GM21825 (cell line): Measurements from ENCODE around the gene N4BP3.
"Not testable (repeated sequence)": the region's sequence is repeated elsewhere in the genome, so short reads cannot be mapped to it uniquely, and the experiment has no call there.

ENCODE experiments used
- ATAC-seq: cut with Tn5 transposase; IDR thresholded peaks from one replicate; pipeline ENCODE4 v1.9.1; 2021; ENCODE audit warnings: mild to moderate bottlenecking, moderate library complexity; ENCODE audit not compliant: unreplicated experiment

N4BP3 gene

GRCh38 chr5:178121391-178122276 lies 8.3 kb downstream of the N4BP3 start:
- no peak for ATAC-seq

GRCh38 chr5:178122346-178122745 lies 9.0 kb downstream of the N4BP3 start:
- ATAC-seq = no peak

DNA sequence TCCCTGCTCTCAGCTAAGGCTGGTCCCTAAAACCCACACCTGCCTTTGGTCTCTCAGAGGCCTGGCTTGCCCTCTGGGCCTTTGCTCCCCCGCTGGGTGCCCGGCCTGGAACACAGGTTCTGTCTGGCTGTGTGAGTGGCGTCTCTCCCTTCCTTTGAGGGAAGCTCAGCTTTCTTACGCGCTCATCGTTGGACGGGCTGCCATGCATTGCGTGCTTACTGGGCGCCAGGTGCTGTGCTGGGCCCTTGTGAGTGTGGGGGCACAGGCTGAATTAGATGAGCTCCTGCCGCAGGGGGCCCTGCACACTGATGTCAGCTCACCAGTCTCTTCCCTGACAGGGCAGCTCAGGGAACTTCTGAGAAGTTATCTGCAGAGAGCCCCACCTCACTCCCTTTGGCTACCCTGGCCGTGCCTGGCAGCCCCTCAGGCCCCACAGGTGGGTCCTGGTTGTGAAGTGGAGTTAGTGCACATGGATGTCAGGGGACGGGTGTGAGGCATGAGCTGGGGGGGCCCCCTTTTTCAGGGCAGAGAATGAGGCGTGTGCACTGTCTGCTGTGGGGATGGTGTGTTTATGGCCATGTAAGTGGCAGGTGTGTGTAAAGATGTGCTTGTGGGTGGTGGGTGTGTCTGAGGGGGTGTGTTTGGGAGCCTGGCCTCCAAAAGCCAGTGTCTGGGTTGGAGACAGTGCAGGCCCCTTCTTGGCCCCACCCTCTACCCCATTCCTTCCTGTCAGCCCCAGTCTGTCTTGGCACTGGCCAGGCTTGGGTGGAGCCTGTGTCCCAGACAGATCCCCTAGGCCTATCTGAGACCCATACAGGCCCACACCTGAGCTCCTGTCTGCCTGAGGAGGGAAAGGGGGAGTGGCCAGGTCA lies 10.0 kb downstream of the N4BP3 start:
- ATAC-seq = no peak

- no peak for ATAC-seq
Measured at GRCh38 chr5:178123966-178124925, 10.9 kb downstream of the N4BP3 start.

DNA sequence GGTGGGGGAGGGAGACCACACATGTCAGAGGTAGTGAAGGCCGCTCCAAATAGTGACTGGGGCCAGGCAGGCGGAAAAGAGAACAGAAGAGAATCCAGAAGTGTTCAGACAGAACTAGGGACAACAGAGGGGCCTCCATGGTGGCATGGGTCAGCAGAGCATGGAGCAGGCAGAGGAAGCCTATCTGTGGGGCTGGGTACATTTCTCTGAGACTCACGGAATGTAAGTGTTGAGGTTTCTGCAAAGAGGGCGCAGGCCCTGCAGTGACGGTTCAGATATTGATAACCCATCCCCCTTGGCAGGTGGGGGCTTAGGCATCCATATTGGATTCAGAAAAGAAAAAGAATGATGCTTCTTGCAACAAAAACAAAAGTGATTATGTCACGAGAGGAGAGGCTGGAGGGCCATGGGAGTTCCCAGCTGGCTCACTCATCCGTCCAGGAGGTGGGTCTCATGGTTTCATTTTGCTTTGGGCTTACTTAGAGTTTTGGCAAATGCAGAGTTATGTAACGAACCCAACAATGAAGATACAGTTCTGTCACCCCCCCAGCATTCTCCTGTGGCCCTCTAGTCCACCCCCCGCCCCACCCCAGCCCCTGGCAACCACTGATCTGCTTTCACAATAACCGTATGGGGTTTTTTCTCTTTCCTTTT lies 12.0 kb downstream of the N4BP3 start:
- ATAC-seq = no peak

DNA sequence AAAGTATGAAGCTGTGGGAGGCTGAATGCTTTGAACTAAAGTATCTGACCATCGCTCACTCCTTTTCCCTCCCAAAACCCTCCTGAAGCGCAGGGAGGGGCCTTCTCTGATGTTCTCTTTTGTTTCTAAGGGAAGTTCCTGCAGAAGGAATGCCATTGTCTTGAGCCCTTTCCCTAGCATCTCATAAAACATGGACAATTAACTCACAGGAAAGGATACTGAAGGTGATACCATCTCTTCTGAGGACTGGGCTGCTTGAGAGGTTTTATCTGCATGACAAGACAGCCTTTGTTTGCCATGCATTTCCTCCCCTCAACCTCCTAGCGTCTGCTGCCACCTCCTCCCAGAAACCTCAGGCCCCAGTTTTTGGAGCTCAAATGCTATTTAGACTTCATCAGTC lies 13.2 kb downstream of the N4BP3 start:
- ATAC-seq = no peak

DNA sequence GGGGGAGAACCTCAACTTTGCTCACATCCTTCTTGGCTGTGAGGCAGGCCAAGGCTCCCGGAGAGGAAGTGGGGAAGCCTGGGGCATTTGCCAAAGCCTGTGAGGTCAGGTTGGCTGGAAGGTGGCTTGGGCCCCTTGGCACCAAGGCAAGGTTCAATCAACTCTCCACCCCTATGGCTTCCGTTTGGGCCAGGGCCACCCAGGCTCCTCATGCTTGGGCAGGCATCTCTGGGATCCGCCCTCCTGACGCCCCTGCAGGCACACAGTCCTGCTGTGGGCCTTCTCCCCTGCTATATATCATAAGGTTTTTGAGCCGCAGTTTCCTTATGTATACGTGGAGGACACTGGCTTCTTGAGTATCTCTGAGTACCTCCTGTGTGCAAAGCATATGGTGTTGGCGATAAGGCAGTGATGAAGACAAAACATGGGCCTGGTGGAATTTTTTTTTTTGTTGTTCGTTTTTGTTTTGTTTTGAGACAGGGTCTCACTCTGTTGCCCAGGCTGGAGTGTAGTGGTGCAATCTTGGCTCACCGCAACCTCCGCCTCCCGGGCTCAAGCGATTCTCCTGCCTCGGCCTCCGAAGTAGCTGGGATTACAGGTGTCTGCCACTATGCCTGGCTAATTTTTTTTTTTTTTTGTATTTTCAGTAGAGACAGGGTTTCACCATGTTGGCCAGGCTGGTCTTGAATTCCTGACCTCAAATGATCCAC lies 14.1 kb downstream of the N4BP3 start:
- not testable (repeated sequence) for ATAC-seq

- no peak for ATAC-seq
Measured at GRCh38 chr5:178129296-178129695, 16.0 kb downstream of the N4BP3 start.

GRCh38 chr5:178130234-178130575 lies 16.9 kb downstream of the N4BP3 start:
- ATAC-seq = not testable (repeated sequence)

GRCh38 chr5:178130576-178131445 lies 17.5 kb downstream of the N4BP3 start, which contains the start of gene RMND5B:
Gene RMND5B (plus strand): TSS chr5:178131014. CDS start chr5:178138120, 7,106 bp downstream.
- peak; percentile 81 for ATAC-seq

DNA sequence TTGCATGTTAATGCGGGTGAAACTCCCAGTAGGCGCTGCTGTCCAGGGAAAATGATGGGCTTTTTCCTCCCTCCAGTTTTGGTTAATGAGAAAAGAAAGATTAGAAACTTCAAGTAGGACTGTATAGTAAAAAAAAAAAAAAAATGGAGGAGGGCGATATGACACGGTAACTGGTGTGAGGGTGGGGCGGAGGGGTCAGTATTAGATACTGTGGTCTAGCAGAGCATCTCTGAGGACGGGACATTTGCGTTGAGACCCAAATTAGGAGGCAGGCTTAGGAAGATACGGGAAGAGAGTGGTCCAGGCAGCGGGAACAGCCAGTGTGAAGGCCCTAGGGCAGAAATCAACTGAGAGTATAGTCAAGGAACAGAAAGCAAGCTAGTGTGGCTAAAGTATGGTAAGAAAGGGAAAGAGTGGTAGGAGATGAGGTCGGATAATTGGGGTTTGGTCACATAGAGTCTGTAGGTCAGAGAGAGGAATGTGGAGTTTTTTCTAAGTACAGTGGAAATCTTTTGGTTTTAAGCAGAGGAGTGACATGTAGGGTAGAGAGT lies 18.2 kb downstream of the N4BP3 start:
- ATAC-seq = no peak

- no peak for ATAC-seq
Measured at GRCh38 chr5:178136990-178137389, 23.7 kb downstream of the N4BP3 start.

- no peak for ATAC-seq
Measured at GRCh38 chr5:178137991-178138390, 24.7 kb downstream of the N4BP3 start.

DNA sequence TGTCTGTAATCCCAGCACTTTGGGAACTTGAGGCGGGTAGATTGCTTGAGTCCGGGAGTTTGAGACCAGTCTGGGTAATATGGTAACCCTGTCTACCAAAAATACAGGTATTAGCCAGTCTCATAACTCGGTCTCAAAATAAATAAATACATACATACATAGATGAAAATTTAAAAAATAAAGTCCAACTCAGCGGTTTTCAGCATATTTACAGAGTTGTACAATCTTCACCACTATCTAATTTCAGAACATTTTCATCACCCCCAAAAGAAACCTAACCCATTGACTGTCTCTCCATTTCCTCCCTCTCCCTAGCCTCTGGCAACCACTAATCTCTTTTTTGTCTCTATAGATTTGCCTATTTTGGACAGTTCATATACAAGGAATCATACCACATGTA lies 28.2 kb downstream of the N4BP3 start:
- no peak for ATAC-seq

- ATAC-seq = no peak
Measured at GRCh38 chr5:178142642-178143041, 29.3 kb downstream of the N4BP3 start.

DNA sequence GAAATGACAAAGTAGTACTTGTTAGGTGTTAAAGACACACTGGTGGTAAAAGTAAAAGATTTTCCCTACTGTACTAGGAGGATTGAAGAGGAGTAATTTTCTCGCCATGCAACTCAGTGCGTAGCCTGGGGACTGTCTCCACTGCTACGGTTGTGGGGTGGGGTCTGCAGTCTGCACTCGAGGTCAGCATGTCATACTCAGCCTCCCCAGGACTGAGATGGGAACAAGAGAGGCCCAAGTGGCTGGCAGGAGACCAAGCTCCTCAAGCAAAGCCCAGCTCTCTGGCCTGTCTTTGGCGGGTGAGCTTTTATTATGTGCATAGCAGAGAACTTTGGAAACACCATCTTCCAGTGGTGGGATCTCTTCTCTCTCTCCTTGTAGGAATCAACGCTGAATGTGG lies 29.9 kb downstream of the N4BP3 start:
- no peak for ATAC-seq

DNA sequence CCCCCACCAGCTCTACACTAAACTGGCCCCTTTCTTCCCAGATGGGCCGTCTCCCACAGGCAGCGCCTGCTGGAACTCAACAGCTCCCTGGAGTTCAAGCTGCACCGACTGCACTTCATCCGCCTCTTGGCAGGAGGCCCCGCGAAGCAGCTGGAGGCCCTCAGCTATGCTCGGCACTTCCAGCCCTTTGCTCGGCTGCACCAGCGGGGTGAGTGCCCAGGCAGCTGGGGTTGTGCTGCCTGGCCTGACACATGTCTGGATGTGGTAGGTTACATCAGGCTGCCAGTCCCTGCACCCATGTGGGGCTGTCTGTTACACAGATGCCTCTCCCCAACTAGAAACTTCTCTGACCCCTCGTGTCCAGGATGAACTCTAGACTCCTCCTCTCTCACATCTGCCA lies 30.6 kb downstream of the N4BP3 start:
- ATAC-seq = no peak
